Measurements from ENCODE around the gene AUTS2. TPM values are rescaled to one million over a fixed set of nuclear protein-coding genes. Genes with fewer than 3 reads are reported as not detected.
A peak's percentile ranks its signal among the peaks of the same experiment; 100 is the strongest.

The AUTS2 gene
- total RNA-seq, 1 donor from 2014 or later, result 94.1 TPM

DNA sequence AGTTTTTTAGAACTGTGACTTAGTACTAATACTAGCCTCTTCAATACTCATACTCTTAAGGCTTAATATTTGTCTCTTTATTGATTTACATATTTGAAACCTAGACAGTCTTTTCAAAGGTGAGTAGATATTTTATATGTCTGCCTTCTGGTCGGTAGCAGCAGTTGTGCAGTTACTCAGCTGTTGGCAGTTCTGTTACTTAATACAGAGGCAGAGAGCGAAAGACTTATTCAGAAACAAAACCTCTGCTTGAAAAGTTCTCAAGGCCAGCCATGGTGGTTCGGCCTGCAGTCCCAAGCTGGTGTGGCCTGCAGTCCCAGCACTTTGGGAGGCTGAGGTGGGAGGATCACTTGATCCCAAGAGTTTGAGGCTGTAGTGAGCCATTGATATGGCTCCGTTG, 84.2 kb downstream of the AUTS2 start:
- TF ChIP-seq, protein P1, sequence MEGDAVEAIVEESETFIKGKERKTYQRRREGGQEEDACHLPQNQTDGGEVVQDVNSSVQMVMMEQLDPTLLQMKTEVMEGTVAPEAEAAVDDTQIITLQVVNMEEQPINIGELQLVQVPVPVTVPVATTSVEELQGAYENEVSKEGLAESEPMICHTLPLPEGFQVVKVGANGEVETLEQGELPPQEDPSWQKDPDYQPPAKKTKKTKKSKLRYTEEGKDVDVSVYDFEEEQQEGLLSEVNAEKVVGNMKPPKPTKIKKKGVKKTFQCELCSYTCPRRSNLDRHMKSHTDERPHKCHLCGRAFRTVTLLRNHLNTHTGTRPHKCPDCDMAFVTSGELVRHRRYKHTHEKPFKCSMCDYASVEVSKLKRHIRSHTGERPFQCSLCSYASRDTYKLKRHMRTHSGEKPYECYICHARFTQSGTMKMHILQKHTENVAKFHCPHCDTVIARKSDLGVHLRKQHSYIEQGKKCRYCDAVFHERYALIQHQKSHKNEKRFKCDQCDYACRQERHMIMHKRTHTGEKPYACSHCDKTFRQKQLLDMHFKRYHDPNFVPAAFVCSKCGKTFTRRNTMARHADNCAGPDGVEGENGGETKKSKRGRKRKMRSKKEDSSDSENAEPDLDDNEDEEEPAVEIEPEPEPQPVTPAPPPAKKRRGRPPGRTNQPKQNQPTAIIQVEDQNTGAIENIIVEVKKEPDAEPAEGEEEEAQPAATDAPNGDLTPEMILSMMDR (conservative IDR thresholded peaks at IDR 0.05), result no peak
- DNase-seq (ENCODE audit: extremely low spot score, unreplicated experiment), result no peak
- no peak overlapping the region for H3K27ac Mint-ChIP-seq
- H3K4me3 Mint-ChIP-seq, result no peak overlapping the region
- H3K4me1 Mint-ChIP-seq (ENCODE audit: unreplicated experiment), result peaks cover 43% of the 10 kb centered on the region
- H3K36me3 Mint-ChIP-seq, result no peaks in the 10 kb centered on the region
- no peaks in the 10 kb centered on the region for H3K9me3 Mint-ChIP-seq
- H3K27me3 Mint-ChIP-seq, result no peaks in the 10 kb centered on the region

DNA sequence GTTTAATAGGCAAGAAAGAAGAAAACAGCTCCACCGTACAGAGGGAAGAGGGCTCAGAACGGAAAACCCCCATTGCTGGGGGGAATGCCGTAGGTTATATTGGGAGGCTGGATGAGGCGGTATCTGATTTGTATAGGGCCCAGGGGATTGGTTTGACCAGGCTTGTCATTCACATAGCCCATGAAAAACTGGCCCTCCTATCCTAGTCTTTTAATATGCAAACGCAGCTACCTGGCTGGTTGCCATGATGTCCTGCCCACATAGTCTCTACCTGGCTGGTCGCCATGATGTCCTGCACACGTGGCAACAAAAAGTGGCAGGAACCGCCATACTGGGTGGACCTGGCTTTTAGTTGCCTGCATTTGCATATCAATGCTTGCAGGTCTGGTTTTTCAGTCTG, 84.7 kb downstream of the AUTS2 start:
- Mint-ChIP-seq H3K4me1 (ENCODE audit: unreplicated experiment) (peaks cover 42% of the 10 kb centered on the region), H3K27ac (no peak overlapping the region), H3K27me3 (no peaks in the 10 kb centered on the region), H3K4me3 (no peak overlapping the region), H3K9me3 (no peaks in the 10 kb centered on the region), H3K36me3 (no peaks in the 10 kb centered on the region)
- TF ChIP-seq, protein P1 (conservative IDR thresholded peaks at IDR 0.05), result no peak
- no peak for DNase-seq (ENCODE audit: extremely low spot score, unreplicated experiment)

DNA sequence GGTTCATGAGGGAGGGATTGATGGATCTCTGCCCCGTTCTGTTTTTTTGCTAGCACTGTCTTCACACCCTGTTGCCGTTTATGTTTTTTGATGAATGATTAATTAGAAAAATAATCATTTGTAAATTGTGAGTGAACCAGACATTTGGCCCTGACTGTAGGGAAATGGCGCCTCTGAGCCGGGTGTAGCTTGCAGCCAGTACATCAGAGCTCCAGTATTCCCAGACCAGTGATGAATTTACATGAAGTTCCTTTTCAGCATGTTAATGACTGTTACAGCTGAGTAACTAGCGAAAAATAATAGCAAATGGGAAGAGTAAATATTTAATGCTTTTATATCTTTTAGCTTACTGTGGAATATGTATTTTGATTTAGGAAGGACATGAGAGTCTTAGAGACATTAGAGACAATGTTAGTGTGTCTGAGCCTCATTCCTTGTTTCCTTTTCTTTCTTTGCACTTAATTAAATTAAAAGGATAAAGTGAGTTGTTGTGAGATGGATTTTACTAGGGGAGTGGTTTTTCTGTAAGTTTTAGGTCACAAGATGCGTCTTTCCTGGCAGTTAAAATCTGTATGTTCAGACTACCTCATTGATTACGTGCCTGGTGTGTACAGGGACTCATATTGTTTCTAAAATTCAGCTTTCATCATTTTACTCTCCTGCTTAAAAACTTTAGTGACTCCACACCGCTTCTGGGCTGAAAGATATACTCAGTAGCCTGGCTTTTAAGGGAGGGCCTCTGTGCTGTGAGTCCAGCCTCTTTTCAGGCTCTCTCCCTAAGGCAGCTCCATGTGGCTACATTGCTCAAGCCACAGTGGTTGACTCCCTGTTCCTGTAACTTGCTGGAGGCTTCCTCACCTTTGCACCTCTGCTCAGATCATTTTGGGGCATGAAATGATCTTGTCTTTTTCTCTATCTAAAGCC, 86.4 kb downstream of the AUTS2 start:
- TF ChIP-seq, protein P1 (conservative IDR thresholded peaks at IDR 0.05), result no peak
- H3K4me3 Mint-ChIP-seq, result no peak overlapping the region
- H3K27ac Mint-ChIP-seq, result peak overlapping the region; percentile 13
- H3K36me3 Mint-ChIP-seq, result no peaks in the 10 kb centered on the region
- DNase-seq (ENCODE audit: extremely low spot score, unreplicated experiment), result no peak
- H3K9me3 Mint-ChIP-seq, result no peaks in the 10 kb centered on the region
- H3K27me3 Mint-ChIP-seq, result no peaks in the 10 kb centered on the region
- peaks cover 37% of the 10 kb centered on the region for H3K4me1 Mint-ChIP-seq (ENCODE audit: unreplicated experiment)

DNA sequence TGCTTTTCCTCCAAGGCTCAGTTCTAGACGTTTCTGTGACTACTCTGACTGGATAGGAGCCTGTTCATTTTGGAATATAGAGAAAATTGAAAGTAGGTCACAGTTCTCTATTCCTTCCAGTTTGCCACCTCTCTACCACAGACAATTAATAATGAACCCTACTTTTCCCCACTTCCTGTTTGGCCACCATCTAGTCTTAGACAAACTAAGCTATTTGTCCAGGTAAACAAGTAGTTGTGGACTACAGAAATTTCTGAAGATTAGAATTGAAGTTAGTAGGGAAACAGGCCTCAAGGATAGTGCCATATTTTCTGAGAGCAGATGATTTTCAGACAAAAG, 87.0 kb downstream of the AUTS2 start:
- Mint-ChIP-seq H3K4me3 (no peak overlapping the region), H3K4me1 (ENCODE audit: unreplicated experiment) (peaks cover 37% of the 10 kb centered on the region), H3K27me3 (no peaks in the 10 kb centered on the region), H3K27ac (no peak overlapping the region), H3K36me3 (no peaks in the 10 kb centered on the region), H3K9me3 (no peaks in the 10 kb centered on the region)
- TF ChIP-seq, protein P1 (conservative IDR thresholded peaks at IDR 0.05), result no peak
- no peak for DNase-seq (ENCODE audit: extremely low spot score, unreplicated experiment)

DNA sequence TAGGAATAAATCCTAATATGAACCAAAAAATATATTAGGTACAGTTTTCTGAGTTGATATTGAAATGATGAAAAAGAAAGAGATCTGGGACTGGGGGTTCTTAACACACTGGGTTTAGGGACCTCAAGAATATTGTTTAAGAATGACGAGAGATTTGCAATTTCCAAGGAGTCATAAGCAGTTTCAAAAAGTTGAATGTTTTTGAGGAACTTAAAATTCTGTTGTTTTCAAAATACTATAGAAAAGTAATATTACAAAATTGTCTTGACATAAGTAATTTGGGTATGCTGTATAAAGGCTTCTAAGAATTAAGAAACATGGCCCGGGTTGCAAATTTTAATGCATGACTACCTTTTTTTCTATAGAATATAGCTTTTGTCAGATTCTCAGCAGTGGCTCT, 88.1 kb downstream of the AUTS2 start:
- Mint-ChIP-seq H3K27ac (no peak overlapping the region), H3K4me1 (ENCODE audit: unreplicated experiment) (peaks cover 37% of the 10 kb centered on the region), H3K9me3 (no peaks in the 10 kb centered on the region), H3K4me3 (no peak overlapping the region), H3K27me3 (no peaks in the 10 kb centered on the region), H3K36me3 (no peaks in the 10 kb centered on the region)
- DNase-seq (ENCODE audit: extremely low spot score, unreplicated experiment), result no peak
- TF ChIP-seq, protein P1 (conservative IDR thresholded peaks at IDR 0.05), result no peak
